Activated CD4-positive, alpha-beta T cell treated with anti-CD3 and anti-CD28 coated beads for 24 hours (primary cell): Measurements from ENCODE around the gene RIPK1.
"Not testable (repeated sequence)": the region's sequence is repeated elsewhere in the genome, so short reads cannot be mapped to it uniquely, and the experiment has no call there.

ENCODE experiments used
- DNase-seq, 2 donors: peaks; one replicate each; pipeline ENCODE4 v3.0.0-alpha.2; 2020; ENCODE audit warnings: low read depth in 2 of 2

The RIPK1 gene

DNA sequence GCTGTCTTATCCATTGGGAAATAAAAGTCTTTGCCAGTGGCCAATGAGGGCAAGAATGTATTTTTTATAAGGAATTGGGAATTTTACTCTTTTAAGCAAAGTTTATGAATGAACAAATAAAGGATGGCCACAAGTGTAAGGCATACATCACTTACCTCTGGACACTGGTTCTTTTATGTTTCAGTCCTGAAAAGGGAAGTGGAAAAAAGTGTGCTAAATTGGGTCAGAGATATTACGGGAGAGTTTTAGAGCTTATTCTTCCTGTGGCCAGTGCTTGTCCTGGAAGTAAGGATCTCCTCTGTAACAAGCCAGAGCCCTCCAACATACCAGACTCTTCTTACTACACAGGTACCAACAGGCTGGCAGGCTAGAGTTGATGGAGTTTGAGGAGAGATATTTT lies 22.5 kb upstream of the RIPK1 start:
- no peak for DNase-seq

GRCh38 chr6:3046295-3046694 lies 22.0 kb upstream of the RIPK1 start:
- no peak for DNase-seq

DNA sequence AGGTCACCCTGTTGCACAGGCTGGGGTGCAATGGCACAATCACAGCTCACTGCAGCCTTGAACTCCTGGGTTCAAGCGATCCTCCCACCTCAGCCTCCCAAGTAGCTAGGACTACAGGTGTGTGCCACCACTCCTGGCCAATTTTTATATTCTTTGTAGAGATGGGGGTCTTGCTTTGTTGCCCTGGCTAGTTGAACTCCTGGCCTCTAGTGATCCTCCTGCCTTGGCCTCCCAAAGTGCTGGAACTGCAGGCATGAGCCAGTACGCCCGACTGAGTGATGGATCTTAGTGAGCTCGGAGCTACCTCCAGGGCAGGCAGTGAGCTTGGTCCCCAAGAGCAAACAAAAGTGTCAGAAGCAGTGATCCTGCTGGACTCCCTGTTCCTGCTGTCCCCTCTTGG lies 20.3 kb upstream of the RIPK1 start:
- DNase-seq = not testable (repeated sequence)

GRCh38 chr6:3052481-3053230 lies 15.6 kb upstream of the RIPK1 start:
- DNase-seq = no peak

DNA sequence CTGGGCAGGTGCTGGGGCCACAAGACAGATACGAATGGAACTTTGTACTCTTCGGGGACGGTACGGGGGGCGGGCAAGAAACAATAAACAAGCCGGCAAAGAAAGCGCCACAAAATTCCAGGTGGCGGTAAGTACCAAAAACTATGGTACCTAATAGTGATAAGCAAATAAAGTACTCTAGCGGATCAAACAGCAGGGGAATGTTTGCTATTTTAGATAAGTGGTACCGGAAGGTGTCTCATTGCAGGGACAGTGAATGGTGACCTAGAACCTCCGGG lies 15.1 kb upstream of the RIPK1 start:
- DNase-seq = no peak

GRCh38 chr6:3054229-3055157 lies 13.8 kb upstream of the RIPK1 start:
- not testable (repeated sequence) for DNase-seq

DNA sequence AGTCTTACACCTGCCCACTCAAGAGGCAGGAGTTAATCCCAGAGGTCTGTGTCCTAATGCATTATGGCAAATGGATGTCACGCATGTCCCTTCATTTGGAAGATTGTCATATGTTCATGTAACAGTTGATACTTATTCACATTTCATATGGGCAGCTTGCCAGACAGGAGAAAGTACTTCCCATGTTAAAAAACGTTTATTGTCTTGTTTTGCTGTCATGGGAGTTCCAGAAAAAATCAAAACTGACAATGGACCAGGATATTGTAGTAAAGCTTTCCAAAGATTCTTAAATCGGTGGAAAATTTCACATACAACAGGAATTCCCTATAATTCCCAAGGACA lies 13.2 kb upstream of the RIPK1 start:
- not testable (repeated sequence) for DNase-seq

DNA sequence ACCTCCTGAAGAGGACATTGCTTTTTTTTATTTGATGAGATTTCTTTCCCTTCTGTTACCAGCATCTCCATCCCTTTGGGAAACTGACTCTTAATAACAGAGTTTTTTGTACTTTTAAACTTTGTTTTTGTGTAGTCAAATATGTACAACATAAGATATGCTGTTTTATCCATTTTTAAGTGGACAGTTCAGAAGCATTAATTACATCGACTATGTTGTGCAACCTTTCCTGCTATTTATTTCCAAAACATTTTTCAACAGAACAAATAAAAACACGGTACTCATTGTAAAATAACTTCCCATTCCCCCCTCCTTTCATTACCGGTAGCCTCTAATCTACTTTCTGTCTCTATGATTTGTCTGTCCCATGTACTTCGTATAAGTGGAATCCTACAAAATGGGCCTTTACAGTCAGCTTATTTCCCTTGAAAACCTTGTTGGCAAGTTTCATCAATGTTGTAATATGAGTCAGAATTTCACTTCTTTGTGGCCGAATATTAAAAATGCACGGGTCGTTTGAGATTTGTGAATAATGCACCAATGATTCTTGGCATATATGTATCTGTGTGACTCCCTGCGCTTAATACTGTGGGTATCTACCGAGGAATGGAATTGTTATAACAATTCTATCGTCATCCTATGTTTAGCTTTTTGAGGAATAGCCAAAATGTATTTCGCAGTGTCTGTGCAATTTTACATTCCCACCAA lies 11.1 kb upstream of the RIPK1 start:
- no peak for DNase-seq

DNA sequence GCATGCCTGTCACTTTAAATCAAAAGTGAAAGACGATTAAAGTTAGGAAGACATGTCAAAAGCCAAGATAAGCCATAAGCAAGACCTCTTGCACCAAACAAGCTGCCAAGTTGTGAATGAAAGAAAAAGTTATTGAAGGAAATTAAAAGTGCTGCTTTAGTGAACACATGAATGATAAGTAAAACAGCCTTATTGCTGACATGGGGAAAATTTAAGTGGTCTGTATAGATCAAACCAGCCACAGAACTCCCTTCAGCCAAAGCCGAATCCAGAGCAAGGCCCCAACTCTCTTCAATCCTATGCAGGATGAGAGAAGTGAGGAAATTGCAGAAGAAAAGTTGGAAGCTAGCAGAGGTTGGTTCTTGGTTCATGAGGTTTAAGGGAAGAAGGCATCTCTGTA lies 9.3 kb upstream of the RIPK1 start:
- DNase-seq = no peak

- not testable (repeated sequence) for DNase-seq
Measured at GRCh38 chr6:3060092-3060491, 8.2 kb upstream of the RIPK1 start.

GRCh38 chr6:3061501-3061941 lies 6.8 kb upstream of the RIPK1 start:
- no peak for DNase-seq

GRCh38 chr6:3063340-3063732 lies 5.0 kb upstream of the RIPK1 start:
- DNase-seq = not testable (repeated sequence)

DNA sequence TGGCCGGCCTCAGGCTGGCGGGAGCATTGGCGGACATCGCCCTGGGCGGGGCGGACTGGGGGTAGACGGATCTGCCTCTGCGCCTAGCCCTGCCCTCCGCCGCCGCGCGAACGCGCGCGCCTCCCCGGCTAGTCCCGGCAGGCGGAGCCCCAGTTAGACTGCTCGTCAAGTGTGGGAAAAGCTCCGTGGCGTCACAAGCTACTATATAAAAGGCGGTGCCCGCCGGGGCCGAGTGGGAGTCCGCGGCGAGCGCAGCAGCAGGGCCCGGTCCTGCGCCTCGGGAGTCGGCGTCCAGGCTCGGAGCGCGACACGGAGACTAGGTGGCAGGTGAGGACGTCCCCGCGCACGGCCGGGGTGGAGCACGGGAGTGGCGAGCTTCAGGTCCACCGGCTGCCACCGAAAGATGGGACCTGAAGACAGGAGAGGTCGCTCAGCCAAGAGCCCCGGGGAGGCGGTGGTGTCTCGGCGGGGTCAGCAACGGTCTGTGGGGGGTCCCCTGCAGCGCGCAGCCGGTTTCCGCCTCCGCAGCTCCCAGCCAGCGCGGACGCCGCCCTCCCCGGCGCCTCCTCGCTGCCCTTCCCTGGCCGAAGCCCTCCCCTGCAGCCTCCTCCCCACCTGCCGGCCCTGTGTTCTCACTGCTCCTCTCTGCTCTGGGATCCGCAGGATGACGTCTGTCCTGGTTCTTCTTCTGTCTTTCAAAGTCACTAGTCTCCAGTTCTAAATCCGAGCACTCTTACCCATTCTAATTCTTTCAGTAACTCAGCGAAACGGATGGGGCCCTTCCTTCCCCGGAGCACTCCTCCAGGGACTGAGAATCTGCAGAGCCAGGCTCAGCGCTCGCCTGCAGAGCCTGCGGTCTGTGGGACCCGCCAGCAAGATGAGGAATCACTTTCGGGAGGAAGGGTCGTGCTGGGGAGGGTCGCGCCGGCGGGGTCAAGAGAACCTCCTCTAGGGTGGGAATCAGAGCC lies 4.3 kb upstream of the RIPK1 start:
- DNase-seq = peak; percentile 82 to 83

DNA sequence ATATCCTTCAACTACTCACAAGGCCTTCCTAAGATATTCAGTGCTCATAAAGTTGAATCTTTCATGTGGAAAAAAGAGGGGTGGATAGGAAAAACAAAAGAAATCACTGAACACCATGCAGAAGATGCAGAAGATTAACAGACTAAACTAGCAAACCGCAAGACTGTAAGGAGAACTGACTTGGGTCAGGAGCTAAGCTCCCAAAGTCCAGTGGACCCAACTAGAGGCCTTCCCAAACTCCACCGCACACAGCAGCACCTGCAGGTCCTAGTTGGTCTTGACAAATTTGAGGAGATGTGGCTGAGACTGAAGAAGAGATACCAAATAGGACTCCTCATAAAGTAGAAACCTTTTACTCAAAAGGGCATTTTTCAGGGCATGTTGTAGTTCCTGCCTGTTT lies 3.3 kb downstream of the RIPK1 start:
- DNase-seq = no peak

GRCh38 chr6:3072798-3073197 lies 4.5 kb downstream of the RIPK1 start:
- no peak for DNase-seq

- DNase-seq = no peak
Measured at GRCh38 chr6:3073382-3073781, 5.1 kb downstream of the RIPK1 start.

GRCh38 chr6:3075772-3076113 lies 7.4 kb downstream of the RIPK1 start:
- no peak for DNase-seq

GRCh38 chr6:3076320-3076719 lies 8.0 kb downstream of the RIPK1 start:
- no peak for DNase-seq

- DNase-seq = no peak
Measured at GRCh38 chr6:3077430-3077829, 9.1 kb downstream of the RIPK1 start.

DNA sequence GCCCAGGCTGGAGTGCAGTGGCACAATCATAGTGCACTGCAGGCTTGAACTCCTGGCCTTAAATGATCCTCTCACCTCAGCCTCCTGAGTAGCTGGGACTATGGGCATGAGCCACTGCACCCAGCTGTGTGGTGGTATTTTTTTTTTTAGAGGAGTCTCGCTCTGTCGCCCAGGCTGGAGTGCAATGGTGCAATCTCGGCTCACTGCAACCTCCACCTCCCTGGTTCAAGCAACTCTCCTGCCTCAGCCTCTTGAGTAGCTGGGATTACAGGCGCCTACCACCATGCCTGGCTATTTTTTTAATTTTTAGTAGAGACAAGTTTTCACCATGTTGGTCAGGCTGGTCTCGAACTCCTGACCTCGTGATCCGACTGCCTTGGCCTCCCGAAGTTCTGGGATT lies 10.7 kb downstream of the RIPK1 start:
- not testable (repeated sequence) for DNase-seq

GRCh38 chr6:3079682-3080081 lies 11.4 kb downstream of the RIPK1 start:
- no peak for DNase-seq

DNA sequence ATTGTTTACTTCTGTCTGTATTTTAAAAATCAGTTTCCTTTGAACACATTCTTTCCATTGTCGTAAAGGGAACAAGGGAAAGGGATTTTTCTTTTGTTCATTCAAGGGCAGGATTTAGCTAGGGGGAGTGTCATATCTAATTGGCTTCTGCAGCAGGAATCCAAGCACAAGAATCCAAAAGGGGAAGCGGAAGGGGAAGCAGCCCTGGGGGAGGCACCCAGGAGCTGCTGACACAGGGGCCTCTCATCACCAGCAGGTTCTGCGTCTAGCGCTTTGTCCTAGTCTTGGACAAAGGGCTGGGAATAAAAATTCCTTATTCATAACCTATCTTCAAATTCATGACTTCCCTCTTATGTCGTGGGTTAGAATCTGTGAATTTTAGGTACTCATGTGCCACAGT lies 13.7 kb downstream of the RIPK1 start:
- no peak for DNase-seq
